HG03521 (cell line): Measurements from ENCODE around the gene FAM72D.
"Not testable (repeated sequence)": the region's sequence is repeated elsewhere in the genome, so short reads cannot be mapped to it uniquely, and the experiment has no call there.

Experiments used
- ATAC-seq: cut with Tn5 transposase; IDR thresholded peaks from one replicate; pipeline ENCODE4 v1.9.1; 2021; ENCODE audit warnings: mild to moderate bottlenecking, moderate library complexity; ENCODE audit not compliant: unreplicated experiment

Gene FAM72D

GRCh38 chr1:145095284-145096057, at the start of gene FAM72D, which contains the start of gene SRGAP2B:
Gene FAM72D, plus strand, starts transcription at chr1:145095974. Its CDS starts 874 bp downstream, at chr1:145096848.
Gene SRGAP2B, minus strand, starts transcription at chr1:145095328. Its CDS starts 2,427 bp downstream, at chr1:145092901.
- peak; percentile 79 for ATAC-seq

DNA sequence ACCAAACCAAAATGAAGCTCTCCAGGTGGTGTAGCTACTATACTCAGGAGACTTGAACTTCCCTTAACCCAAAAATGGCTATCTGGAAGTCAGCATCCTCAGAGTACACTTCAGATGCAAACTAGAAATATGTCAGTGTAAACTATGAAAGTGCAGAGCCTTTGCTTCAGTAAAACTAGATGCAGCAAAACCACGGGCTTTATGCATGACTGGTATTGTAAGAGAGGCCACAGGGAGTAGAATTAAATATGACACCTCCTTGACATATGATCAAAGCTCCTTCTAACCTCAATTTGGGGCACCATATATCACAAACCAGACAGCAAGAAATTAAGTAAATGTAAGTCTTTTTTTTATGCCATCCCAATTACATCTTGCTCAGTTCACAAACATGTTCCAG, 48.2 kb upstream of the FAM72D start:
- ATAC-seq: not testable (repeated sequence)

- ATAC-seq: not testable (repeated sequence)
Measured at GRCh38 chr1:145048181-145048856, 47.5 kb upstream of the FAM72D start.

GRCh38 chr1:145052019-145052776, 43.6 kb upstream of the FAM72D start:
- ATAC-seq: not testable (repeated sequence)

GRCh38 chr1:145053428-145053827, 42.3 kb upstream of the FAM72D start:
- not testable (repeated sequence) for ATAC-seq

GRCh38 chr1:145055217-145055760, 40.5 kb upstream of the FAM72D start:
- ATAC-seq: peak; percentile 95

GRCh38 chr1:145058184-145058583, 37.6 kb upstream of the FAM72D start:
- peak; percentile 58 for ATAC-seq

GRCh38 chr1:145063285-145063684, 32.5 kb upstream of the FAM72D start:
- not testable (repeated sequence) for ATAC-seq

- ATAC-seq: not testable (repeated sequence)
Measured at GRCh38 chr1:145063941-145064648, 31.7 kb upstream of the FAM72D start.

- not testable (repeated sequence) for ATAC-seq
Measured at GRCh38 chr1:145065194-145065826, 30.5 kb upstream of the FAM72D start.

DNA sequence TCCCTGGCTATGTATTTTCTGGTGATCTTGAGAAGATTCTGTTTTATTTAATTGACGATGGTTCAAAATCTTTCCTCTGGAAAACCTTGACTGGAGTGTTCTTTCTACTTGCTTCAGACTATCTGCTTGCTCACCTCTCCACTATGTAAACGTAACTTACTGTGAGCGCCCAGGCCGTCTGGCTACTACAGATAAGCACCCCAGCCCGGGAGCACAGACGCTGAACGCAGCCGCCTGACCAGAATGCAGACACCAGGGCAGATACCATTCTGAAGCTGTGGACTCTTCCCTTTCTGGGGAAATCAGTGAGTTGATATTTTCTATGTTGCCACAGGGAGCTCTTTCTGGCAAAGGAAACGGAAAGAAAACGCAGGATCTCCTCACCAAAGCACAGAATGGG, 29.3 kb upstream of the FAM72D start:
- not testable (repeated sequence) for ATAC-seq

- not testable (repeated sequence) for ATAC-seq
Measured at GRCh38 chr1:145071569-145071968, 24.2 kb upstream of the FAM72D start.

- not testable (repeated sequence) for ATAC-seq
Measured at GRCh38 chr1:145074021-145074559, 21.7 kb upstream of the FAM72D start.

GRCh38 chr1:145076877-145077276, 18.9 kb upstream of the FAM72D start:
- not testable (repeated sequence) for ATAC-seq

- ATAC-seq: not testable (repeated sequence)
Measured at GRCh38 chr1:145077872-145078786, 17.6 kb upstream of the FAM72D start.

- not testable (repeated sequence) for ATAC-seq
Measured at GRCh38 chr1:145078787-145079370, 16.9 kb upstream of the FAM72D start.

DNA sequence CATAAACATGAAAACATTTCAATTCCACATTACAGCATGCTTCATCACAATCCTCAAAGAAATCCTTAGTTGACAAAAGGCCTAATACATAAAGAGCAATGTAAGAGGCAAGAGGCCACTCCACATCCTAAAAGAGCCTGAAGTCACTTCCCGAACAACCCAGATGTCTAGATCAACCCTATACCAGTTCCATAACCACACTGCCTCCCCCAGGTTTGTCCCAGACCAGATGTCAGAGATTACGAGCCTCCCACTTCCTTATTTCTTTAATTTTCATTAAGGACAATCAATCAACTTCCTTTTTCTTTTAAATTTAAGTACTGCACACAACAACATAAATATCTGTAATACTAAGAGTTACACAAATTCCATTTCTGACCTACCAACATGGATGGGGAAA, 16.0 kb upstream of the FAM72D start:
- not testable (repeated sequence) for ATAC-seq

DNA sequence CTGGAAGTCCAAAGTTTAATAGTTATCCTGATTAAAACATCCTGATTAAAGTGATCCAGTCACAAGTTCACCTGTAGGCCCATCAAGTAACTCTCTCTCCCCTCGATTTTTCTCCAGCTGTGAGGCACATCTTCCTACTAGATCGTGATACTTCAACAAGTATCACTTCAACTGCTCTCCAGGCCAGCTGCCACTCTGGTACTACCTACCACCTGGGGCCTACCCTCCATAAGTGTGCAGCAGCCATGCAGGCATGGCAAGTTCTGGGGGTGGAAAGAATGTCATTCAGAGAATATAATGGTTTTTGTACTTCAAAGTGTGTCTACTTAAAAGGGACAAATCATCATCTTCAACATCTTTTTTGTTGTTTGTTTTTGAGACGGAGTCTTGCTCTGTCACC, 15.6 kb upstream of the FAM72D start:
- ATAC-seq: not testable (repeated sequence)
